Stimulated activated CD4-positive, alpha-beta T cell treated with anti-CD3 and anti-CD28 coated beads, Interleukin-1b, Interleukin-23, amount 100 ng/mL, for 48 hours (primary cell): ENCODE measurements around the gene C1orf35.

Source experiments
- DNase-seq: peaks from one replicate; pipeline ENCODE4 v3.0.0-alpha.2; 2020

Gene C1orf35

DNA sequence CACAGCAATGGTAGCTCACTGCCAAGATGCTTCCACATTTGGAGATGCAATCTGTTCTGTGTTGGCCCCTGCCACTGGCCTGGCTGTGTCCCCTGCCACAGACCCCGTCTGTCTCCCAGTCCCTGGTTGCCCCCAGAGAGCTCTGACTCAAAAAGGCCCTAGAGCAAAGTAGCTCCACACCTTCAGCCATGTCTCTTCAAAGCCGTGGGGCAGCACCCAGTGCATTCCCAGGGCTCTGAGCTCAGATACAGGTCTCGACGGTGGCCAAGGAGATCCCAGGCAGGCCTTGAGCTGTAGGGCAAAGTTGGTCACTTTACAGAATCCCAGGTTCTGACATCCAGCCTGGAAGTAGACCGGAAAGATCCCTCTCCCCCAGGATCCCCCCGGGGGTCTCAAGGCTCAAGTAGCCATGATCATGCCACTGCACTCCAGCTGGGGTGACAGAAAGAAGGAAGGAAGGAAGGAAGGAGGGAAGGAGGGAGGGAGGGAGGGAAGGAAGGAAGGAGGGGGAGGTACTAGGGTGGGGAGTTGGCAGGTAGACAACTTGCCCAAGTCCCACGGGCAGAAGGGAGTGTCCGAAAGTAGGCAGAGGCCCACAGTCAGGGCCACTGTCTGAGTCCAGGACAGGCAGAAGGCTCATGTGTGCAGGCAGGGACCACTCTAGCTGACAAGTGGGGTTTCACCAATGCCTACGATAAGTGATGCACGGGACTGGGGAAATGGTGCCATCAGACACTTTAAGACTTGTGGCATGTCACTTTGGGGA is 25.4 kb downstream of the C1orf35 start:
- DNase-seq, result no peak

DNA sequence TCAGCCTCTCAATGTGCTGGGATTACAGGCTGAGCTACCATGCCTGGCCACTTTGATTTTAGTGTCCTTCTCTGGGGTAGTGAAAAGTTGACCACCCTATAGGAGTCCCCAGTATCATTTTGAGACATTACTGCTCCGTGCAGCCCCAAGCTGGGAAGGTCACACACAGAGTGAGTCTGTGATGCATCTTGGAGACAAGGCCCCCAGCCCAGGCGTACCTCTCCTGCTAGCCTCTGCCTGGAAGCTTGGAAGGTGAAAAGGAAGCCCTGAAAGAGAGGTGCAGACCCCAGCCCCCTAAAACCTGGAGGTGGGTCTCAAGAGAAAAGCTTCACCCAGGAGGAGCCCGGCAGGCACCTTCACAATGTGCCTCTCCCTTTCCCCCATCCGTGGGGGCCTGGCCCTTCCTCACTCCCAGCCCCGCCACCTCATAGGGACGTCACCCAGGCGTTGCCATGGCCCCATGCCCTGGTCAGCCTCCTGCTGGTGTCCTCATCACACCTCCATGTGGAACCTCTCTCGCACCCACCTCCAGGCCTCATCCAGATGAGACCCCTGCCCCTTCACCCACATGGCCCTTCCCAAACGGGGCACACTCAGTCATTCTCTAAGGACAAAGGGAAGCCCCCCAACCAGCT is 26.2 kb downstream of the C1orf35 start:
- DNase-seq, result no peak

DNA sequence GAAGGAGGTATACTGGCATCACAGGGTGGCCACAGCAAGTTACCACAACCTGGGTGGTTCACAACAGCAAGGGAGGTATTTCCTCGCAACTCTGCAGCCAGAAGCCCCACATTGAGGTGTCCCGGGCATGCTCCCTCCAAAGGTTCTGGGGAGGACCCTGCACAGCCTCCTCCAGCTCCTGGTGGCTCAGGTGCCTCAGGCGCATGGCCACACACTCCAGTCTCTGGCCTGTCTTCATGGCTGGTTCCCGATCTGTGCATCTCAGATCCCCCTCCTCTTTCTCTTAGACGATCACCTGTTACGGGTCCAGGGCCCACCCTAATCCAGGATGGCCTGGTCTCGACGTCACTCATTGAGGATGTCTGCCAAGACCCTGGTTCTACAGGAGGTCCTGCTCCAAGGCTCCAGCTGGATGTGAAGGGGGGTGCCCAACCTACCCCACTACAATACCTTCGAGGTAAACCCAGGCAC is 27.3 kb downstream of the C1orf35 start:
- DNase-seq, result no peak

DNA sequence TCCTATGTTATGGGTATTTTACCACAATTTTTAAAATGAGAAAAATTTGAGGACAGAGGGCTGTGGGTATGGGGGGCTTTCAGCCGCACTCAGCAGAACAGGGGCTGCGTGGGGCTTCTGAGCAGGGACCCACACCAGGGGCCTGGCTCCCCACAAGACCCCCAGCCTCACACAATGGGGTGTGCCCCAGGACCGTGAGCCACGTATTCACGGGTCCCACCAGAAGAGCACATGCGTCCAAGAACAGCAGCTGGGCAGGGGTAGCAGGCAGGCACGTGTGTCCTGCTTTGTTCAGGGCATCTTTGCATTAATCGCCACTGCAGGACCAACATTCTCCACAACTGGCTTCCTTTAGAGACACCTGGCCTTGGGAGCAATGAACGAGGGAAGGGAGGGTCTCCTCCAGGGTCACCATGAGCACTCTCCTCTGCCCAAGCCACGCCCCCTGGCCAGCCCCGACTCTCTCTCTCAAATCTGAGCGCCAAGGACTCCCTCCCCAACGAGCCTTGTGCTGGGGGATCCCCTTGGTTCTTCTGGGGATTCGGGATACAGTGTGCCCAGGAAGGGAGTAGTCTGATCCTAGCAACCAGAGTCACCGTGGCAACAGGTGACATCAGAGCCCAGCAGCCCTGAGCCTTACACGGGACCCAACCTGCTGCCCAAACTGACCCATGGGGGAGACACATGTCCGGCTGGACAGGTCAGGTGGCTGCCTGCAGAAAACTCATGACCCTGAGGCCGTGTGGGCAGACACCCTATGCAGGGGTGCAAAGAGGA is 28.0 kb downstream of the C1orf35 start:
- DNase-seq, result no peak

DNA sequence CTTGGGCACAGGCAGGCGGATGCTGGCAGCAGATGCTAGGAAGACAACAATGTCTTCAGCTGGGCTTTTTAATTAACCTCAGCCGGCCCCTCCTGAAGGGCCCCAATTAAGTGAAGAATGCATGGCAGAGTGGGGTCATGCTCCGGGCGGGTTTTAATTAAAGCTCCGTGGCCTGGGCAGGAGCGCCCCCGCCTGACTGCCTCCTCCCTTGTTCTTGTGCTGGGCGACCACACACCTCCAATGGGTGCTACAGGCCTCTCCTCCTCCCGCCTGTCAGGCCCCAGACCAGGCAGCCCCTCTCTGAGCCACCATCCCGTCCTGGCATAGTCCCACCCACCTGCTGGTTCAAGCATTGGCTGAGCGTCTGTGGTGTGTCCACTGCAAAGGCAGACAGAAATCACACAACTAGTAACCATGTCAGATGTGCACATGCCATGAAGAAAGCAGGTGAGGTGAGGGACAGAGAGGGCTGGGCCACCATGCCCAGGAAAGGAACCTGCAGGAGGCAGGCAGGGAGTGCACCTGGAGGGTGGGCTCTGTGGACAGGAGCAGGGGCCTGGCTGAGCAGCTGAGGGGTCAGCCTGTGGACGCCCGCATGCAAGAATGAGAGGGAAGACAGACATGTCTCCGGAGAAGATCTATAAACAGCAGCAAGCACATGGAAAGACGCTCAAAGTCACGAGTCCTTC is 29.1 kb downstream of the C1orf35 start:
- no peak for DNase-seq

DNA sequence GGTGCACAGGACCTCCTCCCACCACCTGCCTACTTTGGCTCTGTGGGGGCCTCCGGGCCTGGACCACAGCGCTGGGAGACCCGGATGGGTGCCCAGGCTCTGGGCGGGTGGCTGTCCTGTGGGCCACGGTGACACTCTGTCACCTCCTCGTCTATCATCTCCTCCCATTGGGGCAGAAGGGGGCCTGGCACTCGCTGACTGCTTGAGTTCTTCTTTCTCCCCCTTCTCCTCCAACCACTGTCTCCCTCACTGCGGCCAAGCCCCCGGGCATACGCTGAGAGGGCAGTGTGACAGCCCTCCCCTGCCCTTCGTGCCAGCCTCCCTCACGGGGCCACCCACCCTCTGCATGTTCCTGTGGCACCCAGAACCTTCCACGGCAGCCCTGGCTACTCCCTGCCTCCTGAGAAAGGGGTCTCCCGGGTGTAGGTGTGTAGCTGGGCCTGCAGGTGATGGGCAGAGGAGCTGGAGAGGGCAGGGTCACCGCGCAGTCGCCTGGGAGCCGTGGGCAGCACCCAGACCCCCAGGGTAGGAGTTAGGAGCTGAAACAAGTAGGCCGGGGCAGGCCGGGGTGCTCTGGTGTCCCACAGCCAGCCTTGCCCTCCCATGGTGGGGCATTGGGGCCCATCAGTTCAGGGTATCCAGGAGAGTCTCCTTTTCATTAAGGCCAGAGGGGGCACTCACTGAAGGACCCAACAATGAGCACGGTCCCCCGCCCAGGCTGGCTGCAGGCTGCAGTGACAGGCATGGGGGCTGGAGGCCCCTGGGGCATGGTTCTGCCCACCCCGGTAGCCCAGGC is 29.9 kb downstream of the C1orf35 start:
- DNase-seq, result no peak

DNA sequence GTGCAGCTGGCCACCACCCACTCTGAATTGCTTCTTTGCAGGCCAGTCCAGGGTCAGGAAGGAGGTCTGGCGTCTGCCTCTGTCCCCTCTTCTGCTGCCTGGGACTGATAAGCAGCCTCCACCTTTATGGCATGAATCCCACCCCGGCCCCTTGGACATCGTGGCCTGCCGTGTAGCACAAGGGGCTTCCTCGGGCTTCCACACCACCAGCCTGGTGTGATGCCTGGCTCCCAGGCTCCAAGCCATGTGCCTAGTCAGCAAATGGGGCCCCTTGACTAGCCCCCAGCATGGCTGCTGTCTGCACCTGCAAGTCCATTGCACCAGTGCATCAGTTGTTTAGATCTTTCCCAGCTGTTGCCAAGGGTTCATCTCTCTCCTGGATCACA is 30.5 kb downstream of the C1orf35 start:
- no peak for DNase-seq

DNA sequence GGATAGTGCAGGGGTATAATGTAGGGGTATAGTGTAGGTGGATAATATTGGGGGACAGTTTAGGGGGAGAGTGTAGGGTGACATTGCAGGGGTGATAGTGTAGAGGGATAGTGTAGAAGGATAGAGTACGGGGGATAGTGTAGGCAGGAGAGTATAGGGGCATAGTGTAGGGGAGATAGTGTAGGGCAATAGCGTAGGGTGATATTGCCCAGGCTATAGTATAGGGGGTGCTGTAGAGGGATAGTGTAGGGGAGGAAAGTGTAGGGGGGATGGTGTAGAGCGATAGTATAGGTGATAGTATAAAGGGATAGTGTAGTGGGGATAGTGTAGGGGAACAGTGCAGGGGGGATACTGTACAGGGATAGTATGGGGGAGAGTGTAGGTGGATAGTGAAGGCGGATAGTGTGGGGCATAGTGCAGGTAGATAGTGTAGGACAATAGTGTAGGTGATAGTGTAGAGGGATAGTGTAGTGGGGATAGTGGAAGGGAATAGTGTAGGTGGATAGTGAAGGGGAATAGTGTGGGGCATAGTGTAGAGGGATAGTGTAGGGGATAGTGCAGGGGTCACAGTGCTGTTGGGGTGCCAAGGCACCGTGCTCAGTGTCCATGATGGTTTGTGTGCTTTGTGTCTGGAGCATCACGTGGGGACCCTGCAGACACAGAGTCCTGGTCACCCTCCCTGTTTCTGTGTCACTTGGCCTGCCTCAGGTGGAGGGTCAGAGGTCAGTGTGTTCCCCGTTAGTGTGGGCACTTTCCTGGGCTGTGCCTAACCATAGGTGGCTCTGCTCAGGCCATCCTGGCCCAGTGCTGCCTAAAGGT is 31.1 kb downstream of the C1orf35 start:
- no peak for DNase-seq

DNA sequence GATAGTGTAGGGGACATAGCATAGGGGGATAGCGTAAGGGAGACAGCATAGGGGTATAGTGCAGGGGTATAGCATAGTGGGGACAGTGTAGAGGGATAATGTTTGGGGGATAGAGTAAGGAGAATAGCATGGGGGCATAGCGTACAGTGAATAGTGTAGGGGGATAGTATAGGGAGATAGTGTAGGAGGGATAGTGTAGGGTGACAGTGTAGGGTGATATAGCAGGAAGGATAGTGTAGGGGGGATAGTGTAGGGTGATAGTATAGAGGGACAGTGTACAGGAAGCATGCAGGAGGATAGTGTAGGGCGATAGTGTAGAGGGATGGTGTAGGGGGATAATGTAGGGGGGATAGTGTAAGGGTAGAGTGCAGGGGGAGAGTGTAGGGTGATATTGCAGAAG is 32.3 kb downstream of the C1orf35 start:
- DNase-seq, result no peak

DNA sequence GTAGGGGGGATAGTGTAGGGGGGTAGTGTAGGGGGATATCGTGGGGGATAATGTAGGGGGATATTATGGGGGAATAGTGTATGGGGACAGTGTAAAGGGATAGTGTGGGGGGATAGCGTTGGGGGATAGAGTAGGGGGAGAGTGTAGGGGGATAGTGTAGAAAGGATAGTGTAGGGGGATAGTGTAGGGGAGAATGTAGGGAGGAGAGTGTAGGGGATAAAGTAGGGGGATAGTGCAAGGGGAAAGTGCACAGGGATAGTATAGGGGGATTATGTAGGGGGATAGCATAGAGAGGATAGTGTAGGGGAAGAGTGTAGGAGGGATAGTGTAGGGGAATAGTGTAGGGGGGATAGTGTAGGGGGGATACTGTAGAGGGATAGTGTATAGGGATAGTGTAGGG is 33.0 kb downstream of the C1orf35 start:
- no peak for DNase-seq

DNA sequence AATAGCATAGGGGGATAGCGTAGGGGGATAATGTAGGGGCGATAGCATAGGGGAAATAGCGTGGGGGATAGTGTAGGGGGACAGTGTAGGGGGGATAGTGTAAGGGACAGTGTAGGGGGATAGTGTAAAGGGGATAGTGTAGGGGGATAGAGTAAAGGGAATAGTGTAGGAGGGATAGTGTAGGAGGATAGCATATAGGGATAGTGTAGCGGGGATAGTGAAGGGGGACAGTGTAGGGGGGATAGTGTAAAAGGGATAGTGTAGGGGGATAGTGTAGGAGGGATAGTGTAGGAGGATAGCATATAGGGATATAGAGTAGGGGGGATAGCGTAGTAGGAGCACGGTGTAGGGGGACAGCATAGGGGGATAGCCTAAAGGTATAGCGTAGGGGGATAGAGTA is 34.8 kb downstream of the C1orf35 start:
- no peak for DNase-seq

DNA sequence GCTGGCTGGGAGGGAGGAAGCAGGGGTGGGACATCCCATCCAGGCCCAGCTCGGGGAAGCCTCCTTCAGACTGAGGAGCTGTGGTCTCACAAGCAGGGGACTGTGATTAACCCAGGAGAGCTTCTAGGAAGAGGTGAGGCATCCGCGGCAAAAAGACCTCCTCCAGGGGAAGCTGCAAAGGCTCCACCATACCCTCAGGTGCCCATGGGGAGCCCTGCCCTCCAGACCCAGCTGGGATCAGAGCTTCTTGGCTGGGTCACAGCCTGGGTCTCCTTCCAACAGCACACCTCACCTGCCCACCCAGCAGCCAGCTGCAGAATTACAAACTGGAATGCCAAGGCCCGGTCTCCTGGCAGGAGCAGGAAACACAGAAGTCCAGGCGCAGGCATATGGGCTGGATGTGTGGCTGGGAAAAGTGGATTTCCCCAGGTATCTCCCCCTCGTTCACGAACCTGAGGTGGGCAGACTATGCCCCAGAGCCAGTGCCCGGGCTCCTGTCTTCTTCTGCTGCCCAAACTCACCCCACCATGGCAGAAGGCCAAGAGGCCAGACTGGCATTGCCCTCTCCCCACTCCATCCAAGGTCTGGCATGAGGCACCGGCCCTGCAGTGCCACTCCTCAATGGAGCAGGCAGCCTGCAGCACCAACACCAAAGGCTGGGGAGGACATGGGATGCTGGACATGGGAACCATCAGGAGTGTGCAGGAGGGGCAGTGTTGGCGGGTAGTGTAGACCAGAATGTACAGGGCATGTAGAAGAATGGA is 36.1 kb downstream of the C1orf35 start:
- no peak for DNase-seq

DNA sequence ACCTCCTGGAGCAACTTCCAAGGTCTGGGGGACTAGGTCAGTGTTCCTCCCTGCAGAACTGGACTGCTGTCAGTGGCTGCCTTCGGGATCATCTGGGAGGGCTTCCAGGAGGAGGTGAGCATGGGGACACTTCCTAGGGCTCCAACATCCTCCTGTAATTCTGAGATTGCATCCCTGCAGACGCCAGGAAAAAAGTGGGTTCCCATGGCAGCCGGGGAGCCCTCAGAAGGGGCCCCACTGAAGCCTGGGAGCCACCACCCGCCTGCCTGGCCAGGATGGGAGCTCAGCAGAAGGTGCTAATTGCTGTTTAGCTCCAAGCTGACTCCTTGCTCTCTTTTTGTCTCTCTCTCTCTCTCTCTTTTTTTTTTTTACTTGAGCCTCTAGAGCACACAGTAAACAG is 36.7 kb downstream of the C1orf35 start:
- DNase-seq, result no peak

DNA sequence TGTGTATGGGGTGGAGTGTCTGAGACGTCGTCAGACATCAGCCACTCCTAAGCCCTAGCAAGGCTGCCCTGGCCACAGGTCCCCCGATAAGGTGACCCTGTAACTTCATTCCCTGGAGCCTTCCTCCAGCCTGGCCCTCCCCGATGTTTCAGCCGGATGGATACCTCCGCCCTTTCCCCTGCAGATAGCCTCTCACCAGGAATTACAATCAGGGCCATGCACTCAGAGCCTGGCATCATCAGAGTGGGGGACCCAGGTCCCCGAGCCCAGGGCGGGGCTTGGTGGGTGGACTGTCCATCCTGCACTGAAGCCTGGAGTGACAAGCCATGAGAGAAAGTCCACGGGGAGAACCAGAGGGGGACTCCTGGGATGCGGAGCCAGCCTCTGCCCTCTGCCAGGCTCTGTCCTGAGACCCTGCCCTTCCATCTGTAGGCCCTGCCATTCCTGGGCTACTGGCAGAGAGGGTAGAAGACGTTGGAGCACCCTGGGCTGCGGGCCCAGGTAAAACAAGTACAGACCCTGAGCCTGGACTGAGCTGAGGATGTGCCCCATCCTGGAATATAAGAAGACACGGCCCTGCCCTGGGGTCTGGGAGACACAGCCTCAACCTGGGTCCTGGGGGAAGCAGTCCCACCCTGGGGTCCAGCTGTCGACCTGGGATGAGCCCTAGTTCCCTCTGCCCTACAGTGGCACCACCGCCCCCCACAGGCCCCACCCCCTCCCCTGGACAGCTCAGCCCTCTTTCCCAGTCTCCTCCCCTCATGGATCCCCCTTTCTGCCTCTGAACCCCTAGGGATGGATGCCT is 37.4 kb downstream of the C1orf35 start:
- DNase-seq, result no peak

DNA sequence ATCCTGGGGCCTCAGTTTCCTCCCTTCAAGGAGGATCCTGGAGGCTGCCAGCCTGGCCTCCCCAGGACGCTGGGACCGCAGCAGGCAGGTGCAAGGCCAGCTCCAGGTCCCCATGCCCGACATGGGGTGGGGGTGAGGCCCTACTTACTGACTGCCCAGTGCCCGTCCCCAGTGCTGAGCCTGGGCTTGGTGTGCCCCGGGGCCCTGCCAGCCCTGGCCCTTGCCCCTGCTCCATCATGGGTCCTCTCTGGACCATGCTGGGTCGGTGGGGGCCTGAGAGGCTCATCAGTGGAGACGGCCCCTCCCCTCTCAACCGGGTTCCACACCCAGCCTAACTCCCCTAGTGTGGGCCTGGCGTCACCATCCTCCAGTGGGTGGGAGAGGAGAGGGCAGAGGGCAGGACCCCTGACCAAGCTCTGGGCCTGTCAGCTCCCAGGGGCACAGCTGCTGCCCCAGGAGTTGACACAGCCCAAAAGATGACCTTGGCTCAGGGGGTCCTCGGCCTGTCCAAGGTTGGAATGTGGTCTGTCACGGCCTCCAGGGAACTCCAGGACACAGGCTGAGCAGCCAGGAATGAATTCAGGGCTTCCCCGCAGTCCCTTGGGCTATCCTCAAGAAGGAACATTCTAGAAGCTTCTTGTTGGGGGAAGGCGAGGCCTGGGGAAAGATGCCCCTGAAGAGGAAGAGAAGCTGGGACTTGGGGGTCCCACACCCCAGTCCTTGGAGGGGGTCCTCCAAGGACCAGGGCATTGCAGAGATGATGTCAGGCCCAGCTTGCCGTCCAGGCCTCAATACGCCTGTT is 38.2 kb downstream of the C1orf35 start:
- DNase-seq, result no peak

DNA sequence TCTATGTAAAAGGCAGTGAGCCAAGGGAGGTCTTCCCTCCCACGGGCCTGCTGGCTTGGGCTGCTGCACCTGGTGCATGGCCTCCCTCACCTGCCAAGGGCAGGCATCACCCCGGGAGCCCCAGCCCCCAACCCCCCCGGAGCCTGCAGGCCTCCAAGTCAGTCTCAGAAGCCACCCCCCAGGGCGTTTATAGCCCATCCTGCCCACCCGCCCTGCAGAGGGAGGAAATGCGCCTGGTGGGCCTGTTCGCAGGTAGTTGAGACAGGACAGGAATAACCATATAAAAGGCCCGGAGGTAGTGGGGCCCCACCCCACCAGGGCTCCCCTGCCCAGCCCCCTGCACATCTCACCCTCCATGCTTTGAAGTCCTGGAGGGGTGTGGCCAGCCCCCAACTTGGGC is 38.8 kb downstream of the C1orf35 start:
- DNase-seq, result no peak

DNA sequence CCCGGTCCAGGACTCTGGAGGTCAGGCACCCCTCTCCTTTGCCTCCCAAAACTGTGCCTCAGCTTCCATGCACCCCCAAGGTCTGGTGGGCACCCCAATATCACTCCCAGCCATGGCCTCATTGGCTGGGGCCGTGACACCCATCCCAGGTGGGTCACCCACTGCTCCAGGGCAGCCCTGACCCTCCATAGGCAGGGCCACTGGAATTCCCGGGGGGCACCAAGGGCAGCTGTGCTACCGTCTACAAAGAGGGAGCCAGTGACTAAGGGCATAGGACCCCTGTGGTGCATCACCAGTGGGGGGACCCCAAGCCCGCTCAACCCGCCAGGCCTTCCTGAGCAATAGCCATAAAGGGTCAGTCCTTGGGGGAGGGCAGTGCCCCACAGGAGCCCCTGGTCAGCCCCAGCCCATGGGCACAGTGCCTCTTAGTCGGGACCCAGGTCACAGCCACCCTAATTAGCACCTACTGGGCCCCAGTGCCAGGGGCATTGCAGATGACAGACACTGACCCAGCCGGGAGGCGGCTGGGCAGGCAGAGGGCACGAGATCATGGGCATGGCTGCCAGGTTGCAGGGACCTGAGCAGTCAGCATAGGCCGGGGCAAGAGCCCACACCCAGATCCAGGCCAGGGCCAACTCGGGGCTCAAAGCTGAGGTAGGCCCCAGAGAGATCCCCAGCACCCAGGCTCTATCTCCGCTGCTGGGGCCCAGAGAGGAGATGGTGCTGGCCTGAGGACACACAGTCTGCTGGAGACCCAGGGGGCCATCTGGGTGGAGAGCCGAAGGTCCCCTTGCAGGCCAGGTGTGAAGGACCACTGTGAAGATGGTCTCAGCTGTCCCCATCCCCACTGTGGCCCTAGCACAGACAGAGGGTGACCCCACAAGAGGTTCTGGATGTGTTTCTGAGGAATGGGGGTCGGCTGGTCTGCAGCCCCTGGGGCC is 39.6 kb downstream of the C1orf35 start:
- DNase-seq, result no peak

DNA sequence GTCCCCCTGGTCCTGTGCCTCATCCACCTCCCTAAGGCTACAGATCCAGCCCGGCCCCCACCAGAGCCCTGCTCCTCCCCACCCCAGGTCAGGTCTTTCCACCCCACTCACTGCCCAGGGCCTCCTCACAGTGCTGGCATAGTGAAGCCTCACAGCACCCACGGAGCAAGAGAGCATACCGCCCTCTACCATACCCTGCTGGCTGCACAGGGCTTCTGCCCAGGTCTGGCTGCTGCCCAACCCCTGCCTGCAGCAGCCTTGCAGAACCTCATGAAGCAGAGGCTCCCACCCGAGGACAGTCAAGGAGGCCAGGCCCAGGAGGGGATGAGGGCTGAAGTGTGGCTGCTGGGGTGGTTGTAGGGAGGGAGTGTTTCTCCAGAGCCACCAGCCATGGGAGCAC is 40.3 kb downstream of the C1orf35 start:
- DNase-seq, result no peak
